ENCODE data around the gene NUP37.

Gene NUP37

GRCh38 chr12:102023343-102023930, 96.5 kb downstream of the NUP37 start:
- TF ChIP-seq, protein P1, sequence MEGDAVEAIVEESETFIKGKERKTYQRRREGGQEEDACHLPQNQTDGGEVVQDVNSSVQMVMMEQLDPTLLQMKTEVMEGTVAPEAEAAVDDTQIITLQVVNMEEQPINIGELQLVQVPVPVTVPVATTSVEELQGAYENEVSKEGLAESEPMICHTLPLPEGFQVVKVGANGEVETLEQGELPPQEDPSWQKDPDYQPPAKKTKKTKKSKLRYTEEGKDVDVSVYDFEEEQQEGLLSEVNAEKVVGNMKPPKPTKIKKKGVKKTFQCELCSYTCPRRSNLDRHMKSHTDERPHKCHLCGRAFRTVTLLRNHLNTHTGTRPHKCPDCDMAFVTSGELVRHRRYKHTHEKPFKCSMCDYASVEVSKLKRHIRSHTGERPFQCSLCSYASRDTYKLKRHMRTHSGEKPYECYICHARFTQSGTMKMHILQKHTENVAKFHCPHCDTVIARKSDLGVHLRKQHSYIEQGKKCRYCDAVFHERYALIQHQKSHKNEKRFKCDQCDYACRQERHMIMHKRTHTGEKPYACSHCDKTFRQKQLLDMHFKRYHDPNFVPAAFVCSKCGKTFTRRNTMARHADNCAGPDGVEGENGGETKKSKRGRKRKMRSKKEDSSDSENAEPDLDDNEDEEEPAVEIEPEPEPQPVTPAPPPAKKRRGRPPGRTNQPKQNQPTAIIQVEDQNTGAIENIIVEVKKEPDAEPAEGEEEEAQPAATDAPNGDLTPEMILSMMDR (IDR thresholded peaks at IDR 0.05; ENCODE audit: borderline replicate concordance, control extremely low read depth, extremely low read depth, insufficient read depth, missing control alignments) = no peak
- in situ Hi-C loops (cut with MboI; ENCODE audit: low sequenced_read_pairs, unreplicated experiment) = no loop called here
- no peak for DNase-seq (ENCODE audit: low spot score)
